NCI-H774 (cell line): ENCODE data around the gene SORL1.

Source experiments
- DNase-seq: peaks from one replicate; lab custom pipeline; 2025; lab: John Stamatoyannopoulos, UW

SORL1 gene

GRCh38 chr11:121508449-121508848 is 56.3 kb downstream of the SORL1 start:
- no peak for DNase-seq

- no peak for DNase-seq
Measured at GRCh38 chr11:121510438-121510837, 58.3 kb downstream of the SORL1 start.

GRCh38 chr11:121512468-121513465 is 60.7 kb downstream of the SORL1 start:
- no peak for DNase-seq

- DNase-seq, result no peak
Measured at GRCh38 chr11:121513807-121514206, 61.7 kb downstream of the SORL1 start.

GRCh38 chr11:121514432-121515334 is 62.6 kb downstream of the SORL1 start:
- no peak for DNase-seq

GRCh38 chr11:121515335-121515671 is 63.2 kb downstream of the SORL1 start:
- no peak for DNase-seq

GRCh38 chr11:121517996-121518395 is 65.9 kb downstream of the SORL1 start:
- DNase-seq, result no peak

GRCh38 chr11:121520243-121521144 is 68.4 kb downstream of the SORL1 start:
- no peak for DNase-seq

- DNase-seq, result no peak
Measured at GRCh38 chr11:121521145-121522042, 69.3 kb downstream of the SORL1 start.

- no peak for DNase-seq
Measured at GRCh38 chr11:121522043-121522941, 70.2 kb downstream of the SORL1 start.

GRCh38 chr11:121523581-121524232 is 71.6 kb downstream of the SORL1 start:
- DNase-seq, result no peak

GRCh38 chr11:121524233-121524631 is 72.1 kb downstream of the SORL1 start:
- DNase-seq, result no peak

- no peak for DNase-seq
Measured at GRCh38 chr11:121525376-121525775, 73.3 kb downstream of the SORL1 start.

GRCh38 chr11:121530257-121530656 is 78.1 kb downstream of the SORL1 start:
- DNase-seq, result no peak

GRCh38 chr11:121533601-121534000 is 81.5 kb downstream of the SORL1 start:
- DNase-seq, result no peak

GRCh38 chr11:121534131-121535093 is 82.3 kb downstream of the SORL1 start:
- DNase-seq, result peak; percentile 47

- DNase-seq, result no peak
Measured at GRCh38 chr11:121535129-121535796, 83.1 kb downstream of the SORL1 start.
